Type B pancreatic cell (in vitro differentiated cells): ENCODE results near the gene ZAP70. TPM values are rescaled to one million over a fixed set of nuclear protein-coding genes. Genes with fewer than 3 reads are reported as not detected.

Experiments
- DNase-seq: peaks from one replicate; pipeline ENCODE4 v3.0.0; 2021; ENCODE audit warnings: mixed read lengths; ENCODE audit not compliant: unreplicated experiment; ENCODE audit errors: extremely low spot score
- H3K27ac Mint-ChIP-seq: 2 replicates; pipeline ENCODE4 v1.8.0; 2021; ENCODE audit warnings: mild to moderate bottlenecking, mixed read lengths
- H3K27me3 Mint-ChIP-seq: 2 replicates; pipeline ENCODE4 v1.8.0; 2021; ENCODE audit warnings: mixed read lengths
- H3K36me3 Mint-ChIP-seq: 2 replicates; pipeline ENCODE4 v1.8.0; 2021; ENCODE audit warnings: mixed read lengths
- H3K4me1 Mint-ChIP-seq: one replicate; pipeline ENCODE4 v1.8.0; 2021; ENCODE audit warnings: mixed read lengths; ENCODE audit not compliant: unreplicated experiment
- H3K4me3 Mint-ChIP-seq: 2 replicates; pipeline ENCODE4 v1.8.0; 2021; ENCODE audit warnings: mild to moderate bottlenecking, mixed read lengths
- H3K9me3 Mint-ChIP-seq: 2 replicates; pipeline ENCODE4 v1.8.0; 2021; ENCODE audit warnings: mixed read lengths
- CTCF ChIP-seq: fragments of 200-600 bp; sonication (generic); conservative IDR thresholded peaks from 2 replicates; pipeline ENCODE4 v1.5.0; 2021; ENCODE audit warnings: antibody characterized with exemption, mild to moderate bottlenecking
- total RNA-seq: library from RNA; stranded (reverse); gene quantifications from 2 replicates; pipeline ENCODE4 v1.2.1, GENCODE V29; 2021; ENCODE audit warnings: low replicate concordance

Gene ZAP70
- total RNA-seq, 1 donor from 2014 or later = 2.5 TPM

GRCh38 chr2:97719362-97720155 lies 6.2 kb downstream of the ZAP70 start:
- Mint-ChIP-seq H3K9me3 (no peaks in the 10 kb centered on the region), H3K27me3 (no peaks in the 10 kb centered on the region), H3K4me1 (peaks cover 15% of the 10 kb centered on the region), H3K27ac (no peak overlapping the region), H3K36me3 (no peaks in the 10 kb centered on the region), H3K4me3 (no peak overlapping the region)
- no peak for TF ChIP-seq CTCF
- DNase-seq = no peak

GRCh38 chr2:97720746-97721145 lies 7.4 kb downstream of the ZAP70 start:
- no peak overlapping the region for H3K27ac Mint-ChIP-seq
- H3K9me3 Mint-ChIP-seq = no peaks in the 10 kb centered on the region
- DNase-seq = no peak
- H3K4me1 Mint-ChIP-seq = peaks cover 19% of the 10 kb centered on the region
- no peaks in the 10 kb centered on the region for H3K27me3 Mint-ChIP-seq
- TF ChIP-seq CTCF = no peak
- H3K4me3 Mint-ChIP-seq = no peak overlapping the region
- no peaks in the 10 kb centered on the region for H3K36me3 Mint-ChIP-seq

- TF ChIP-seq CTCF = no peak
- no peak overlapping the region for H3K27ac Mint-ChIP-seq
- H3K36me3 Mint-ChIP-seq = no peaks in the 10 kb centered on the region
- DNase-seq = no peak
- no peaks in the 10 kb centered on the region for H3K27me3 Mint-ChIP-seq
- H3K9me3 Mint-ChIP-seq = no peaks in the 10 kb centered on the region
- no peak overlapping the region for H3K4me3 Mint-ChIP-seq
- H3K4me1 Mint-ChIP-seq = peaks cover 20% of the 10 kb centered on the region
Observed at GRCh38 chr2:97722227-97722626, 8.9 kb downstream of the ZAP70 start.

- H3K36me3 Mint-ChIP-seq = no peaks in the 10 kb centered on the region
Observed at GRCh38 chr2:97723156-97724072, 10.0 kb downstream of the ZAP70 start.

GRCh38 chr2:97724073-97724410 lies 10.7 kb downstream of the ZAP70 start:
- H3K36me3 Mint-ChIP-seq = no peaks in the 10 kb centered on the region
- no peak overlapping the region for H3K27ac Mint-ChIP-seq
- no peaks in the 10 kb centered on the region for H3K9me3 Mint-ChIP-seq

More at GRCh38 chr2:97723156-97724072, 10.0 kb downstream of the ZAP70 start:
- peaks cover 20% of the 10 kb centered on the region for H3K4me1 Mint-ChIP-seq
- H3K4me3 Mint-ChIP-seq = no peak overlapping the region
- H3K27ac Mint-ChIP-seq = no peak overlapping the region
- no peak for DNase-seq
- no peaks in the 10 kb centered on the region for H3K9me3 Mint-ChIP-seq
- no peak for TF ChIP-seq CTCF
- H3K27me3 Mint-ChIP-seq = no peaks in the 10 kb centered on the region

More at GRCh38 chr2:97724073-97724410, 10.7 kb downstream of the ZAP70 start:
- H3K27me3 Mint-ChIP-seq = no peaks in the 10 kb centered on the region
- no peak for DNase-seq
- H3K4me1 Mint-ChIP-seq = peaks cover 21% of the 10 kb centered on the region
- no peak overlapping the region for H3K4me3 Mint-ChIP-seq
- TF ChIP-seq CTCF = no peak
